Astrocyte (in vitro differentiated cells and primary cell): Measurements from ENCODE around the gene GRK5.

ENCODE experiments used
- EZH2 ChIP-seq: IDR thresholded peaks from 2 replicates; pipeline ENCODE4 v1.6.1; 2012; ENCODE audit warnings: mild to moderate bottlenecking, low read length, inconsistent platforms; ENCODE audit not compliant: insufficient read depth
- TF ChIP-seq, protein P1 (sequence below): IDR thresholded peaks from 2 replicates; pipeline ENCODE4 v1.5.1; 2011; ENCODE audit warnings: low read depth, mild to moderate bottlenecking, inconsistent platforms, low read length, moderate library complexity; ENCODE audit not compliant: insufficient read depth

DNA sequence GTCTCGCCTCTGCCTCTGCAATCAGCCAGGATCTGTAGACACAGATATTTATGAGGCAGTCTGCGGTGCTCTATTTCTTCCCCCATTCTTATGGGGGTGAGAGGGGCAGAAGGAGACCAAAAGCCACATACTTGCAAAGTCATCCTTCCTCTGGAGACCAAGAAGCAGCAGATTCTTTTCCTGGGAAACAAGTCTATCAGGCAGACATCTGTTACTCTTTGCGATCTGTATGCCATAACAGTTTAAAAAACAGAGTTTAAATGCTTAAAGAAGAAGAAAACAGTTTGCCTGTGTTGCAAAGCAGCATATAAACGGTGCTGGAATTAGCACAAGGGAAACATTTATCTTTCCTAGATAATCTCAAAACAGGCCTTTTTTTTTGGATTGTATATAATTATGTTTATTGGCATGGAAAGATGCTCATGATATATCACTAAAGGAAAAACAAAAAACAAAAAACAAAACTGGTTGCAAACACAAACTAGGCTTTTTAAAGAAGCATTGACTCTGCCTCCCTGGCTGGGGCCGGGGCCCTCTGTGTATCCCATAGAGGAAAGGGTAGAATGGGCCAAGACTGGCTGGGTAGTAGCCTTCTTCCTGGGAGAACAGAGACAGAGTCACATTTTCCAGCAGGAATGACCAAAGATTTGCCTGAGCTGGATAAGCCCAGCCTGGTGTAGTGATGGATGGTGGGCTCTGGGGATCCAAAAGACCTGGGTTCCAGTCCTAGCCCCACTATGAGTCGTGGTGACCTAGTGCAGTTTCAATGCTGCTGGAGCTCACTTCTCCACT is 284.8 kb downstream of the GRK5 start:
- TF ChIP-seq, protein P1, sequence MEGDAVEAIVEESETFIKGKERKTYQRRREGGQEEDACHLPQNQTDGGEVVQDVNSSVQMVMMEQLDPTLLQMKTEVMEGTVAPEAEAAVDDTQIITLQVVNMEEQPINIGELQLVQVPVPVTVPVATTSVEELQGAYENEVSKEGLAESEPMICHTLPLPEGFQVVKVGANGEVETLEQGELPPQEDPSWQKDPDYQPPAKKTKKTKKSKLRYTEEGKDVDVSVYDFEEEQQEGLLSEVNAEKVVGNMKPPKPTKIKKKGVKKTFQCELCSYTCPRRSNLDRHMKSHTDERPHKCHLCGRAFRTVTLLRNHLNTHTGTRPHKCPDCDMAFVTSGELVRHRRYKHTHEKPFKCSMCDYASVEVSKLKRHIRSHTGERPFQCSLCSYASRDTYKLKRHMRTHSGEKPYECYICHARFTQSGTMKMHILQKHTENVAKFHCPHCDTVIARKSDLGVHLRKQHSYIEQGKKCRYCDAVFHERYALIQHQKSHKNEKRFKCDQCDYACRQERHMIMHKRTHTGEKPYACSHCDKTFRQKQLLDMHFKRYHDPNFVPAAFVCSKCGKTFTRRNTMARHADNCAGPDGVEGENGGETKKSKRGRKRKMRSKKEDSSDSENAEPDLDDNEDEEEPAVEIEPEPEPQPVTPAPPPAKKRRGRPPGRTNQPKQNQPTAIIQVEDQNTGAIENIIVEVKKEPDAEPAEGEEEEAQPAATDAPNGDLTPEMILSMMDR: no peak
- TF ChIP-seq EZH2: no peak
